Measurements from ENCODE around the gene APIP.
"Not testable (repeated sequence)": the region's sequence is repeated elsewhere in the genome, so short reads cannot be mapped to it uniquely, and the experiment has no call there.

- TF ChIP-seq CTCF, POLR2A (IDR thresholded peaks at IDR 0.05): not testable (repeated sequence)
Measured at GRCh38 chr11:34913556-34913955, 2.6 kb downstream of the APIP start.
